ENCODE results near the gene SRRD. TPM values are rescaled to one million over a fixed set of nuclear protein-coding genes. Genes with fewer than 3 reads are reported as not detected.

Gene SRRD
- total RNA-seq (2022; extraction: Qiagen RNA extraction) = 15.7 to 23.9 TPM (median 19.4 TPM) in 5 replicates

GRCh38 chr22:26483439-26484359 is at the start of gene SRRD, which contains the start of gene HPS4:
Gene SRRD (plus strand): TSS chr22:26483877. CDS start chr22:26483891, 14 bp downstream.
Gene HPS4 (minus strand): TSS chr22:26483783. CDS start chr22:26481762, 2,021 bp downstream.

DNA sequence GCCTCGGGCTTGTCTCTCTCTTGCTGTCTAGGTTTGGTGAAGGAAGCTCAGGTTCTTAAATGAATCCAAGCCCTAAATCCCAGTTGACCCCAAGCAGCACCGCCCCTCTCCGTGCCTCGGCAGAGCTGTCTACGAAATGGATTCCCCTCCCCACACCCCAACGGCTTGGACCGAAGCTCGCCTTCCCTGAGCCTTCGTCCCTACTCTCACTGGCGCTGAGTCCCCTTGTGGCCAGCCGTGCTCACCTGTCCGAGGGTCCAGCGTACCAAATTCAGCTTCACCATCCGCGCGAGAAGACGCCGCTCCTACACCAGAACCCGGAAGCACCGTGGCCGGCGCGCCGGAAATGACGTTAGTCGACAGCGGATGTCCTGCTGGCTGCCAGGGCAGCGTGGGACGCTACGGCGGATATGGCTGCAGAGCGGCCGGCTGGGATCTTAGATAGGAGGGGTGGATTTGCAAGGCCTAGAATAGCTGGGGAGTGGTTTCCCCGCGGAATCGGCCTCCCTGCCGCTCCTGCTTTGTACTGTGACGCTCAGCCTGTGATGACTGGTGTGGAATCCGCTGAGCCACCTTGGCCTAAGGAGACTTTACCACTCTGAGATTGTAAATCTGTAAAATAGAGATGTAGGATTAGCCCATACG is 28.6 kb downstream of the SRRD start, which contains the start of gene TFIP11:
TFIP11 (minus strand) TSS at position 325 of the 645 bp plus-strand sequence. CDS start 2,201 bp downstream, outside the sequence.

Other genes starting within 250 kb of the SRRD start
- gene ASPHD2, start 54.6 kb upstream of the SRRD start, total RNA-seq (2022; extraction: Qiagen RNA extraction) = 1.5 to 2.0 TPM (median 1.7 TPM) in 5 replicates
- gene HPS4, start 94 bp upstream of the SRRD start, total RNA-seq (2022; extraction: Qiagen RNA extraction) = 14.1 to 17.4 TPM (median 16.0 TPM) in 5 replicates
- gene TFIP11, start 28.6 kb downstream of the SRRD start, total RNA-seq (2022; extraction: Qiagen RNA extraction) = 20.2 to 26.4 TPM (median 25.5 TPM) in 5 replicates
- gene TPST2, start 106.3 kb downstream of the SRRD start, total RNA-seq (2022; extraction: Qiagen RNA extraction) = 7.7 to 9.5 TPM (median 8.2 TPM) in 5 replicates
- not detected in 5 replicates for gene CRYBB1, start 134.2 kb downstream of the SRRD start, total RNA-seq (2022; extraction: Qiagen RNA extraction)
- gene CRYBA4, start 138.1 kb downstream of the SRRD start, total RNA-seq (2022; extraction: Qiagen RNA extraction) = not detected in 5 replicates
- gene MIAT, start 173.7 kb downstream of the SRRD start, total RNA-seq (2022; extraction: Qiagen RNA extraction) = 0.11 to 0.38 TPM (median 0.25 TPM) in 5 replicates

Measured in A549 treated with dexamethasone at 1 μM for 4 hours (cell line).